ENCODE measurements around the gene GADD45B. TPM values are rescaled to one million over a fixed set of nuclear protein-coding genes. Genes with fewer than 3 reads are reported as not detected.

The GADD45B gene
- total RNA-seq, 1 experiment from 2014 or later: 37.9 TPM

GRCh38 chr19:2474232-2475017 lies 1.5 kb upstream of the GADD45B start:
- DNase-seq (ENCODE audit: low read depth, low spot score): no peak
- Histone ChIP-seq H4K20me1 (ENCODE audit: insufficient read depth) (peaks cover 14% of the 10 kb centered on the region; the same call in 1 of the 2 replicates), H3K9me3 (ENCODE audit: control insufficient read depth in 1 of 2, insufficient read depth in 1 of 2, low read depth in 1 of 2, low read length in 2 of 2) (no peaks in the 10 kb centered on the region), H3K4me3 (replicated peaks in 1 of 2; ENCODE audit: low read depth in 1 of 2, low read length in 2 of 2) (peak overlapping the region; percentile 49 to 96), H3K27ac (ENCODE audit: low read depth, low read length) (peak overlapping the region; percentile 67; the same call in 1 of the 2 replicates), H2AFZ (ENCODE audit: low read depth, low read length, poor library complexity, severe bottlenecking) (peak overlapping the region; percentile 100), H3K9ac (ENCODE audit: low read length) (peak overlapping the region; percentile 66), H3K9me2 (ENCODE audit: insufficient read depth) (no peaks in the 10 kb centered on the region), H3K4me1 (ENCODE audit: control insufficient read depth in 1 of 2, insufficient read depth in 2 of 2, low read length in 2 of 2) (peaks cover 23 to 53% of the 10 kb centered on the region in 2 experiments), H3K36me3 (ENCODE audit: control insufficient read depth in 1 of 2, insufficient read depth in 2 of 2, low read length in 2 of 2) (peaks cover 2 to 20% of the 10 kb centered on the region in 2 experiments; a peak in 1 of 4 replicates), H3K27me3 (ENCODE audit: insufficient read depth, low read length) (no peaks in the 10 kb centered on the region), H3K4me2 (ENCODE audit: low read length) (peak overlapping the region; percentile 98), H3K79me2 (ENCODE audit: insufficient read depth, low read length) (peaks cover 24% of the 10 kb centered on the region)
- ChIA-PET CTCF (interaction anchor here (0.7 to 1.4 kb wide), 9 partner anchors 9 to 163 kb away, joined by 3 to 22 read pairs (median 3); no protein-coding TSS in a partner anchor), POLR2A (interaction anchor here (0.7 to 4.0 kb wide), 5 partner anchors 11 to 137 kb away, joined by 3 to 73 read pairs (median 6); no protein-coding TSS in a partner anchor), RAD21 (ENCODE audit: low non-redundant PET in 1 of 2, low total read pairs in 2 of 2, uncharacterized antibody in 2 of 2, unreplicated experiment in 2 of 2) (interaction anchor here (0.7 to 2.3 kb wide), 5 partner anchors 51 to 162 kb away, joined by 3 to 10 read pairs (median 6); no protein-coding TSS in a partner anchor)
- no TSS peak for BruUV-seq (replicated peaks)
- intact Hi-C loops (cut with micrococcal nuclease): loop anchor here (1.0 kb wide), 2 partner anchors 105 to 137 kb away; no protein-coding TSS in a partner anchor
- ATAC-seq: peak; percentile 70
- TF ChIP-seq SP1 (IDR thresholded peaks at IDR 0.05; ENCODE audit: low read depth): no peak
- peak; percentile 82 to 97 (median 82) for TF ChIP-seq CTCF (IDR thresholded peaks at IDR 0.05 in 2 of 3, conservative IDR thresholded peaks at IDR 0.05 in 1 of 3; ENCODE audit: borderline replicate concordance in 1 of 3, insufficient read depth in 1 of 3, low read depth in 2 of 3, low read length in 2 of 3)
- TF ChIP-seq TCF7L2 (IDR thresholded peaks at IDR 0.05; ENCODE audit: borderline replicate concordance, extremely low read depth, insufficient read depth, insufficient read length): peak; percentile 38
- peak; percentile 8 for TF ChIP-seq ZBTB33 (IDR thresholded peaks at IDR 0.05; ENCODE audit: extremely low read depth, insufficient replicate concordance, low read length)
- peak; percentile 27; the same call in 1 of the 2 replicates for TF ChIP-seq POLR2AphosphoS5 (IDR thresholded peaks at IDR 0.05; ENCODE audit: low read depth, low read length)
- TF ChIP-seq CEBPB (IDR thresholded peaks at IDR 0.05; ENCODE audit: low read depth): no peak
- TF ChIP-seq YY1 (IDR thresholded peaks at IDR 0.05; ENCODE audit: extremely low read depth, insufficient replicate concordance, low read depth, low read length): no peak
- TF ChIP-seq ZFX (IDR thresholded peaks at IDR 0.05): 0 out of 2 replicates have a peak, but pooled peaks have one; percentile 40
- peak; percentile 44; the same call in 1 of the 2 replicates for TF ChIP-seq CBX3 (IDR thresholded peaks at IDR 0.05; ENCODE audit: low read depth)
- TF ChIP-seq SRF (IDR thresholded peaks at IDR 0.05; ENCODE audit: low read depth): no peak
- TF ChIP-seq EGR1 (IDR thresholded peaks at IDR 0.05; ENCODE audit: low read depth): peak; percentile 74
- peak; percentile 100 for TF ChIP-seq RAD21 (IDR thresholded peaks at IDR 0.05; ENCODE audit: low read depth)
- no peak for TF ChIP-seq EZH2phosphoT487 (IDR thresholded peaks at IDR 0.05; ENCODE audit: borderline replicate concordance)

Data from HCT116 (cell line).